Measurements from ENCODE around the gene NFATC1. TPM values are rescaled to one million over a fixed set of nuclear protein-coding genes. Genes with fewer than 3 reads are reported as not detected.
"Not testable (repeated sequence)": the region's sequence is repeated elsewhere in the genome, so short reads cannot be mapped to it uniquely, and the experiment has no call there.

NFATC1 gene
- polyA plus RNA-seq, 3 donors, result 6.0 to 6.4 (median 6.1) TPM

DNA sequence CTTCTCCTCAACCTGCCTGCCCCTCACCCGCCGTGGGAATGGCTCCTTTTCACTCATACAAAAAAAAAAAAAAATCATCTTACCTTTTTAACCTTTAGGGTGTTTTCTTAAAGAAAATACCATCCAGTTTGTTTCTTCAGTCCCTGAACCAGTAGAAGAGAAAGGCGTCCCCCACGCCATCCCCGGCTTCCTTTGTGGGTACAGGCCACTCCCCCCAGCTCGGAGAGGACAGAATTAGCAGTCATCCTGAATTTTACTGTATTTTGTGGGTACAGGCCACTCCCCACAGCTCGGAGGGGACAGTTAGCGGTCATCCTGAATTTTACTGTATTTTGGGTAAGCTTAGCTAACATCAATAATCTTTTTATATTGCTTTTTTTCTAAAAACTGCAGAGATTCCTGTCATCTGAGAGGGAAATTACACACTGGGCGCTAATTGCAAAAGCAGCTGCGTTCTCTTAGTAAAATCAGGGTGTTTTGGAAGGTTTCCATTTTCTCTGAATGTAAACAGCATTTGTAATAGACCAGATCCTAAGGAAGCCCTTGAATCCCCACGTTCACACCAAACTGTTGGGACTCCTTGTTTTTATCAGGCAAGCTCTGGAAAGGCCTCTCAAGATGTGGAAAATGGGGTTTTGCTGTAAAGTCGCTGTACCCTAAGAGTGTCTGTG, 72.5 kb downstream of the NFATC1 start:
- no peak for DNase-seq (ENCODE audit: low read depth in 3 of 3, low spot score in 2 of 3)

GRCh38 chr18:79469309-79469708, 73.6 kb downstream of the NFATC1 start:
- DNase-seq (ENCODE audit: low read depth in 3 of 3, low spot score in 2 of 3), result no peak

DNA sequence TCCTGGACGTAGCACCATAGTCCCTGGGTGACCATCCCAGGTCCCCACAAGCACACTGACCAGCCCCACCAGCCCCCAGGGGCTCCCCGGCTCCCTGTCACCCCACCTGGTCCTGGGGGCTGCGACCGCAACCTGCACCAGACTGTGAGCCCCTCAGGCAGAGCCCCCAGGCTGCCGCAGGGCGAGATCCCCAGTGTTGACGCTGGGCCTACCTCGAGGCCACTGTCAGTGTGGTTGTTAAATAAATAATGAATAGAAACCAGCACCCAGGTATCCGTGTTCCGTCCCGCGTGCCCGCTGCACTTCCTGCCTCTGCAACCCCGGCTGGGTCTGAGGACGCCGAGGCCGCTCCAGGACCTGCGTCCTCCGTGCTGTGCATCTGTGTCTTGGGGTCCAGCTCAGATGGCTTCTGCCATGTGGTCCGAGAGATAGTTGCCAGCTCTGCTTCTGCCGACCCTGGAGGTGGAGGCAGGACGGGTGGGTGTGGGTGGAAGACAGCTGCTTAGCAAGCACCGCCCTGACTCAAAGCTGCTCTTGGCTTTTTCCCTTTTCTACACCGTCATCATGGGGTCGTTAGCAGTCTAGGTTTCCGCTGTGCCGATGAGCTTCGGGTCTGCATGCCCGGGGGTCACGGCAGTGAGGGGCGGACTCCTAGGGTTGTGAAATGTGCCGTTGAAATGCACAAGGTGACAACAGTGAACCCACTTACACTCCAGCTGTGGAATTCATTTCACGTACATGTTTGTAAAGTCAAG, 74.2 kb downstream of the NFATC1 start:
- no peak for DNase-seq (ENCODE audit: low read depth in 3 of 3, low spot score in 2 of 3)

DNA sequence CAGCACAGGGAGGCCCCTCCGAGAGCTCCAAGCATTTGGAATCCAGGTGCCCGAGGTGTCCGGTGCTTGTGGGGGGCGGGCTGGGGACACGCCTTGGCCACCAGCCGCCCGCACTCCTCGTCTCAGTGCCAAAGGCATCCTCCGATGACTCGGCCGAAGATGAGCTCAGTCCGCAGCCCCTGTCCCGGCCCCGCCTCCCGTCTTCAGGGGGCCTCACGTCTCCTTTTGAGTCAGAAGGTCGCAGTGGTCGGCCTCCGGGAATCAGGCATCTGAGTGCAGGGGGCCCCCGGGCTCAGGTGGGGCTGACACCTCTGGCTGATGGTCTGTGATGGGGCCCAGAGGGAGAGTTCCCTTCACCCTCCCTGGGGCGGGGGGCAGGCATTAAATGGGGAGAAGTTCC, 74.8 kb downstream of the NFATC1 start:
- DNase-seq (ENCODE audit: low read depth in 3 of 3, low spot score in 2 of 3), result no peak

GRCh38 chr18:79471046-79471445, 75.3 kb downstream of the NFATC1 start:
- no peak for DNase-seq (ENCODE audit: low read depth in 3 of 3, low spot score in 2 of 3)

GRCh38 chr18:79471597-79471996, 75.9 kb downstream of the NFATC1 start:
- DNase-seq (ENCODE audit: low read depth in 3 of 3, low spot score in 2 of 3), result no peak

DNA sequence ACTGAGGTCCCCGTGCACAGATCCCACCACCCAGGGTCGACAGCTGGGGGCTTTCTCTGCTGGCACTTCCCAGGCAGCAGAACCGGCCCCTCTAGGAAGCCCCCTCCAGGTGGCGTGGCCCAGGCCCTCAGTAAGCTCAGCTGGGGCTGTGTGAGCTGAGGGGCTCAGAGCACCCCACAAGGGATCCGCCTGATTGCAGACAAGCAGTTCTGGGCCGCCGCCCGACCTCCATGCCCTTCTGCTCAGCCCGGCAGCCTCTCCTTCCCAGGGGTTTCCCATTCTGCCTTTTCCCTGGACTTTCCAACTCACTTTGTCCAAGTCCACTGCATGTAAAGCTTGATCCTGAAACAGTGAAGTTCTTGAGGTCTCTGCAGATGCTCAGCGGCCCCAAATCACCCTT, 76.4 kb downstream of the NFATC1 start:
- DNase-seq (ENCODE audit: low read depth in 3 of 3, low spot score in 2 of 3), result no peak

DNA sequence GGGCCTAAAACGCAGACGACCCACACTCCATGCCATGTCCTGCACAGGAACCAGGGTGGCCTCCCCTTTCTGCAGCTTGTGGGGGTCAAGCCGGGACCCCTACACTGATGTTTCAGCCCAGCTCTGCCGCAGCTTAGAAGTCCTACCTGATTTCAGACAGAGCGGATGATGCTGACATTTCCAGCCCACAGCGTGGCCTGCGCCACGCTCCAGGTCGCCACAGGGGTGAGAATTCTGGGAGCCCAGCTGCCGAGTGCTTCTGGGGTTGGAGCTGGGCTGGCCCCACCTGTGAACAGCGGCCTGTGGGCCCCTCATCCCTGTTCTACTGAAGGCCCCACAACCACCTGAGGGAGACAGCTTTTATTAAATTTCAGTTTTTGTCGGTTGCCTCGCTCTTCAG, 77.2 kb downstream of the NFATC1 start:
- no peak for DNase-seq (ENCODE audit: low read depth in 3 of 3, low spot score in 2 of 3)

- DNase-seq (ENCODE audit: low read depth in 3 of 3, low spot score in 2 of 3), result no peak
Observed at GRCh38 chr18:79476031-79476917, 80.5 kb downstream of the NFATC1 start.

GRCh38 chr18:79476918-79477571, 81.3 kb downstream of the NFATC1 start:
- DNase-seq (ENCODE audit: low read depth in 3 of 3, low spot score in 2 of 3), result no peak

DNA sequence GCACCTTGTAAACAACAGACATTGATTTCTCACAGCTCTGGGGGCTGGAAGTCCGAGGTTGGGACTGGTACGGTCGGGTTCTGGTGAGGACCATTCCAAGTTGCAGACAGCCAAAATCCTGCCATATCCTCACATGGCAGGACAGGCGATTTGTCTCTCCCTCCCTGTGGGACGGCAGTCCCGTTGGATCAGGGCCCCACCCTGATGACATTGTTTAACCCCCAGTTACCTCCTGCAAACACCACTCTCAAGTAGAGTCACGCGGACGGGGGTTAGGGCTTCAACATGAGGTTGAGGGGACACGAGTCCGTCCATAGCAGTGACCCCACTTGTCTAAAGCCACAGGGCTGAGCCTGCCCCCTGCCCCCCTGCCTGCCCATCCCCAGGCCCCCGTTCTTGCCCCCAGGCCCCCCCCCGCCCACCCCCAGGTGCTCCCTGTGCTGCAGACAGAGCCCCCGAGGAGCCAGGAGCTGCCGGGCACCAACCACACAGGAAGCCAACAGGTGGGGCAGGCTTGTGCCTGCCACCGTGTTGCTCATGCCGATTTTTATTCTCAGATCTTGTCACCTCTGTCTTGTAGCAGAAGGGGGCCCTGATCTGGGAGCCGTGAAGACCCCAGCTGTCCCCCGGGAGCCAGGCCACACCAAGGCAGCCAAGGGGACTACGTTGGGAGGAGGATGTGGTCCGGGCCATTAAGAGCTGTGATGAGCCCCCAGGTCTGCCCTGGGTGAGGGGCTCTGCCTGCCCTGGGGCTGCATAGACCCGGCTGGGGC, 82.2 kb downstream of the NFATC1 start:
- no peak for DNase-seq (ENCODE audit: low read depth in 3 of 3, low spot score in 2 of 3)

GRCh38 chr18:79478484-79479115, 82.9 kb downstream of the NFATC1 start:
- no peak for DNase-seq (ENCODE audit: low read depth in 3 of 3, low spot score in 2 of 3)

GRCh38 chr18:79479116-79479760, 83.5 kb downstream of the NFATC1 start:
- no peak for DNase-seq (ENCODE audit: low read depth in 3 of 3, low spot score in 2 of 3)

GRCh38 chr18:79479761-79480161, 84.0 kb downstream of the NFATC1 start:
- DNase-seq (ENCODE audit: low read depth in 3 of 3, low spot score in 2 of 3), result no peak

DNA sequence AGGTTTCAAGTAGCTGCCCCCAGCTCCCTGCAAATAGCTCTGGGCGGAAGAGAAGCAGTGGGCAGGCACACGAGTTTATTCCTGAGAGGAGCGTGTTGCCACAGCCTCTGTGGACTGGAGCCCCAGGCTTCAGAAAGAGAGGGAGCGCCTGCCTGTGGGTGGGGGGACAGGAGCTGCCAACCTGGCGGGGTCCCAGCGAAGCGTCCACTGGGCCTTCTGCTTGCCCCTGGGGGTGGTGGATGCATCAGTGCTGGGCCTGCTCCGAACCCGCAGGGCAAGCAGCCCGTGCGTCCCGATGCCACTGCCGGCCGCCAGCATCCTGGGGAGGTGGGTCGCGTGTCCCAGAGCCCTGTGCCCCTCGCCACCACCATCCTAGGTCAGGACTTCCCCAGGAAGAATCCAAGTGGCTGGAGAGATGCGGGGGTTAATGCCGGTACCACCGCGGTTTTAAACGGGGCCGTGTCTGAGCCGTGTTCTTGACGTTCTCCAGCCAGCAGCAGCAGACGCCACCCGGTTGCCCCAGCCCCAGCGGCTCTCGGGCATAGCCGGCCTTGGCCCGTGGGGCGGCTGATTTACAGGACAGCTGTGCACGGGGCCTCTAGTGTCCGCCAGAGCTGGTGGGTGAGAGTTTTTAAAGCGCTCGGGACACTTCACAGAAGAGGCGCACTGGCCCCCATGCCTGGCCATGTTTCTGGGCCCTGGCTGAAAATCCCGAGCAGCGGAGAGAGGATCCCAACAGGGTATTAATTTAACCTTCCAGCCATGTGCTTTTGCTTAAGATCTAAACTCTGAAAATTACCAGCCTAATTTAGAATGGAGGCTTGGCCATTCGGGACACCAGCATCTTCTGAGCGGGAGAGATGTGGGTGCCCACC, 84.7 kb downstream of the NFATC1 start:
- no peak for DNase-seq (ENCODE audit: low read depth in 3 of 3, low spot score in 2 of 3)

GRCh38 chr18:79481046-79481790, 85.5 kb downstream of the NFATC1 start:
- no peak for DNase-seq (ENCODE audit: low read depth in 3 of 3, low spot score in 2 of 3)

GRCh38 chr18:79483393-79483792, 87.7 kb downstream of the NFATC1 start:
- not testable (repeated sequence) for DNase-seq (ENCODE audit: low read depth in 3 of 3, low spot score in 2 of 3)

Data from right renal cortex interstitium (tissue), 3 donors.